ENCODE results near the gene FCN3.

Gene FCN3

GRCh38 chr1:27357281-27358037 is 17.2 kb downstream of the FCN3 start:
- Histone ChIP-seq H3K4me1 (ENCODE audit: low read length) (peaks cover 21% of the 10 kb centered on the region), H3K4me2 (ENCODE audit: low read length) (peak overlapping the region; percentile 100), H3K27ac (ENCODE audit: low read length) (0 out of 2 replicates have a peak overlapping the region, but pooled peaks have one; percentile 15), H3K9me3 (ENCODE audit: insufficient read depth, low read length) (no peaks in the 10 kb centered on the region), H2AFZ (ENCODE audit: low read depth, low read length) (peak overlapping the region; percentile 90), H3K27me3 (ENCODE audit: low read depth, low read length) (peaks cover 6% of the 10 kb centered on the region; the same call in 1 of the 2 replicates), H3K36me3 (replicated peaks; ENCODE audit: low read depth, low read length) (no peaks in the 10 kb centered on the region), H4K20me1 (ENCODE audit: insufficient read depth, low read length) (no peaks in the 10 kb centered on the region), H3K9ac (ENCODE audit: low read length) (peak overlapping the region; percentile 77), H3K4me3 (ENCODE audit: low read length) (peak overlapping the region; percentile 97), H3K79me2 (ENCODE audit: low read length) (no peaks in the 10 kb centered on the region)
- TF ChIP-seq EZH2phosphoT487 (IDR thresholded peaks at IDR 0.05; ENCODE audit: low read depth), result no peak
- TF ChIP-seq CTCF (IDR thresholded peaks at IDR 0.05; ENCODE audit: low read depth, low read length), result peak; percentile 70

- H3K36me3 ChIP-seq (replicated peaks; ENCODE audit: low read depth, low read length), result no peaks in the 10 kb centered on the region
- peaks cover 6% of the 10 kb centered on the region; the same call in 1 of the 2 replicates for H3K27me3 ChIP-seq (ENCODE audit: low read depth, low read length)
- H3K4me1 ChIP-seq (ENCODE audit: low read length), result peaks cover 21% of the 10 kb centered on the region
- 0 out of 2 replicates have a peak overlapping the region, but pooled peaks have one; percentile 15 for H3K27ac ChIP-seq (ENCODE audit: low read length)
- TF ChIP-seq CTCF (IDR thresholded peaks at IDR 0.05; ENCODE audit: low read depth, low read length) (no peak), EZH2phosphoT487 (IDR thresholded peaks at IDR 0.05; ENCODE audit: low read depth) (no peak)
- H3K79me2 ChIP-seq (ENCODE audit: low read length), result no peaks in the 10 kb centered on the region
- peak overlapping the region; percentile 100 for H3K4me2 ChIP-seq (ENCODE audit: low read length)
- H3K9ac ChIP-seq (ENCODE audit: low read length), result peak overlapping the region; percentile 77
- H4K20me1 ChIP-seq (ENCODE audit: insufficient read depth, low read length), result no peaks in the 10 kb centered on the region
- no peaks in the 10 kb centered on the region for H3K9me3 ChIP-seq (ENCODE audit: insufficient read depth, low read length)
- peak overlapping the region; percentile 90 for H2AFZ ChIP-seq (ENCODE audit: low read depth, low read length)
- peak overlapping the region; percentile 97 for H3K4me3 ChIP-seq (ENCODE audit: low read length)
Measured at GRCh38 chr1:27356619-27357280, 17.9 kb downstream of the FCN3 start.

GRCh38 chr1:27356277-27356618 is 18.4 kb downstream of the FCN3 start:
- H4K20me1 ChIP-seq (ENCODE audit: insufficient read depth, low read length), result no peaks in the 10 kb centered on the region
- no peaks in the 10 kb centered on the region for H3K36me3 ChIP-seq (replicated peaks; ENCODE audit: low read depth, low read length)
- peak overlapping the region; percentile 77; the same call in 1 of the 2 replicates for H3K9ac ChIP-seq (ENCODE audit: low read length)
- H2AFZ ChIP-seq (ENCODE audit: low read depth, low read length), result 0 out of 2 replicates have a peak overlapping the region, but pooled peaks have one; percentile 90
- H3K4me2 ChIP-seq (ENCODE audit: low read length), result peak overlapping the region; percentile 100
- H3K4me3 ChIP-seq (ENCODE audit: low read length), result peak overlapping the region; percentile 97
- TF ChIP-seq EZH2phosphoT487 (IDR thresholded peaks at IDR 0.05; ENCODE audit: low read depth) (no peak), CTCF (IDR thresholded peaks at IDR 0.05; ENCODE audit: low read depth, low read length) (no peak)
- H3K4me1 ChIP-seq (ENCODE audit: low read length), result peaks cover 21% of the 10 kb centered on the region
- H3K27me3 ChIP-seq (ENCODE audit: low read depth, low read length), result peaks cover 6% of the 10 kb centered on the region; the same call in 1 of the 2 replicates
- H3K9me3 ChIP-seq (ENCODE audit: insufficient read depth, low read length), result no peaks in the 10 kb centered on the region
- no peak overlapping the region for H3K27ac ChIP-seq (ENCODE audit: low read length)
- H3K79me2 ChIP-seq (ENCODE audit: low read length), result no peaks in the 10 kb centered on the region

- H3K79me2 ChIP-seq (ENCODE audit: low read length), result no peaks in the 10 kb centered on the region
- no peak overlapping the region for H3K9ac ChIP-seq (ENCODE audit: low read length)
- H3K27me3 ChIP-seq (ENCODE audit: low read depth, low read length), result peaks cover 6% of the 10 kb centered on the region; the same call in 1 of the 2 replicates
- TF ChIP-seq CTCF (IDR thresholded peaks at IDR 0.05; ENCODE audit: low read depth, low read length), result no peak
- no peak for TF ChIP-seq EZH2phosphoT487 (IDR thresholded peaks at IDR 0.05; ENCODE audit: low read depth)
- no peak overlapping the region for H2AFZ ChIP-seq (ENCODE audit: low read depth, low read length)
- H3K4me1 ChIP-seq (ENCODE audit: low read length), result peaks cover 21% of the 10 kb centered on the region
- no peaks in the 10 kb centered on the region for H4K20me1 ChIP-seq (ENCODE audit: insufficient read depth, low read length)
- H3K27ac ChIP-seq (ENCODE audit: low read length), result no peak overlapping the region
- no peak overlapping the region for H3K4me3 ChIP-seq (ENCODE audit: low read length)
- no peaks in the 10 kb centered on the region for H3K9me3 ChIP-seq (ENCODE audit: insufficient read depth, low read length)
- H3K4me2 ChIP-seq (ENCODE audit: low read length), result no peak overlapping the region
- H3K36me3 ChIP-seq (replicated peaks; ENCODE audit: low read depth, low read length), result no peaks in the 10 kb centered on the region
Measured at GRCh38 chr1:27355683-27356082, 18.9 kb downstream of the FCN3 start.

Measured in OCI-LY3 (cell line).